Lower lobe of right lung (tissue), 2 donors: ENCODE data around the gene SLC49A4. TPM values are rescaled to one million over a fixed set of nuclear protein-coding genes. Genes with fewer than 3 reads are reported as not detected.
A peak's percentile ranks its signal among the peaks of the same experiment; 100 is the strongest.

Source experiments
- ATAC-seq, 2 donors: fragments of 200-7000 bp; cut with Tn5 transposase; one replicate each; pipeline ENCODE4 v1.9.1; 2020 to 2022; ENCODE audit warnings: mild to moderate bottlenecking in 2 of 2, moderate library complexity in 2 of 2
- DNase-seq: peaks from one replicate; pipeline ENCODE4 v3.0.0-alpha.2; 2020
- H3K27ac ChIP-seq: fragments of 200-600 bp; one replicate; pipeline ENCODE4 v1.8.0; 2022
- H3K27me3 ChIP-seq: fragments of 200-600 bp; one replicate; pipeline ENCODE4 v1.8.0; 2022; ENCODE audit warnings: low read depth
- H3K36me3 ChIP-seq: fragments of 200-600 bp; one replicate; pipeline ENCODE4 v1.8.0; 2022; ENCODE audit warnings: mild to moderate bottlenecking
- H3K4me1 ChIP-seq: fragments of 200-600 bp; one replicate; pipeline ENCODE4 v1.8.0; 2022
- H3K4me3 ChIP-seq: fragments of 200-600 bp; one replicate; pipeline ENCODE4 v1.8.0; 2022; ENCODE audit warnings: mild to moderate bottlenecking
- H3K9me3 ChIP-seq: fragments of 200-600 bp; one replicate; pipeline ENCODE4 v1.8.0; 2022
- CTCF ChIP-seq: fragments of 200-600 bp; IDR thresholded peaks from one replicate; pipeline ENCODE4 v1.8.0; 2022; ENCODE audit warnings: antibody characterized with exemption, mild to moderate bottlenecking
- intact Hi-C: fragments of 100-400 bp; cut with DNase I; formaldehyde crosslinking; loops from one replicate; pipeline ENCODE4 v1.11.0; 2022
- total RNA-seq: library from RNA; stranded (reverse); fragmentation: NEBNext Ultra II Directional; extraction: Animal tissue kit (Norgen Biotek cat#: 25700); gene quantifications from one replicate; pipeline ENCODE4 v1.2.1, GENCODE V29; 2021
- donor health status: DM: no; HTN: yes; CAD: no; lungs with severe emphysema.

SLC49A4 gene
- total RNA-seq, 1 donor from 2014 or later: 14.9 TPM

GRCh38 chr3:122810734-122811133 lies 15.9 kb downstream of the SLC49A4 start:
- no peak overlapping the region for H3K27ac ChIP-seq
- H3K36me3 ChIP-seq: peaks cover 7% of the 10 kb centered on the region
- ATAC-seq (no peak), DNase-seq (no peak)
- intact Hi-C loops: no loop called here
- no peak for TF ChIP-seq CTCF
- no peak overlapping the region for H3K4me3 ChIP-seq
- H3K4me1 ChIP-seq: no peaks in the 10 kb centered on the region
- no peaks in the 10 kb centered on the region for H3K9me3 ChIP-seq
- H3K27me3 ChIP-seq: no peaks in the 10 kb centered on the region

- Histone ChIP-seq H3K9me3 (no peaks in the 10 kb centered on the region), H3K36me3 (no peaks in the 10 kb centered on the region), H3K4me1 (no peaks in the 10 kb centered on the region), H3K27ac (no peak overlapping the region), H3K27me3 (no peaks in the 10 kb centered on the region), H3K4me3 (no peak overlapping the region)
- intact Hi-C loops: no loop called here
- DNase-seq (no peak), ATAC-seq (no peak)
- no peak for TF ChIP-seq CTCF
Measured at GRCh38 chr3:122816587-122816986, 21.7 kb downstream of the SLC49A4 start.

- intact Hi-C loops: no loop called here
- DNase-seq: no peak
- no peak overlapping the region for H3K27ac ChIP-seq
Measured at GRCh38 chr3:122824465-122825381, 29.9 kb downstream of the SLC49A4 start.

GRCh38 chr3:122825460-122825859 lies 30.6 kb downstream of the SLC49A4 start:
- intact Hi-C loops: no loop called here
- Histone ChIP-seq H3K4me1 (no peaks in the 10 kb centered on the region), H3K9me3 (no peaks in the 10 kb centered on the region), H3K36me3 (peaks cover 5% of the 10 kb centered on the region), H3K27me3 (no peaks in the 10 kb centered on the region), H3K27ac (no peak overlapping the region), H3K4me3 (no peak overlapping the region)
- TF ChIP-seq CTCF: no peak
- DNase-seq: no peak
- peak in 1 of 2 donors; percentile 67 for ATAC-seq

More at GRCh38 chr3:122824465-122825381, 29.9 kb downstream of the SLC49A4 start:
- Histone ChIP-seq H3K27me3 (no peaks in the 10 kb centered on the region), H3K4me3 (no peak overlapping the region), H3K36me3 (peaks cover 5% of the 10 kb centered on the region), H3K9me3 (no peaks in the 10 kb centered on the region), H3K4me1 (no peaks in the 10 kb centered on the region)
- no peak for TF ChIP-seq CTCF
- ATAC-seq: no peak

- peaks cover 5% of the 10 kb centered on the region for H3K36me3 ChIP-seq
- intact Hi-C loops: no loop called here
Measured at GRCh38 chr3:122826278-122826677, 31.4 kb downstream of the SLC49A4 start.

More at GRCh38 chr3:122826278-122826677, 31.4 kb downstream of the SLC49A4 start:
- no peak for TF ChIP-seq CTCF
- no peaks in the 10 kb centered on the region for H3K4me1 ChIP-seq
- H3K27me3 ChIP-seq: no peaks in the 10 kb centered on the region
- no peak overlapping the region for H3K4me3 ChIP-seq
- H3K27ac ChIP-seq: no peak overlapping the region
- no peak for DNase-seq
- H3K9me3 ChIP-seq: no peaks in the 10 kb centered on the region
- peak; percentile 39 to 49 for ATAC-seq
